AG09309 (cell line): ENCODE data around the gene HPD.
"Not testable (repeated sequence)": the region's sequence is repeated elsewhere in the genome, so short reads cannot be mapped to it uniquely, and the experiment has no call there.

Experiments used
- DNase-seq: peaks from one replicate; pipeline ENCODE4 v3.0.0-alpha.2; 2010; ENCODE audit warnings: low read depth
- H3K4me3 ChIP-seq: 2 replicates; pipeline ENCODE4 v1.5.1; 2011; ENCODE audit warnings: mild to moderate bottlenecking, low read depth, low read length, moderate library complexity; ENCODE audit not compliant: control insufficient read depth
- TF ChIP-seq, protein P1 (sequence below): IDR thresholded peaks from 2 replicates; pipeline ENCODE4 v1.5.1; 2011; ENCODE audit warnings: mild to moderate bottlenecking, low read depth, low read length, inconsistent platforms; ENCODE audit not compliant: insufficient read depth, control insufficient read depth; ENCODE audit errors: missing control alignments

HPD gene

DNA sequence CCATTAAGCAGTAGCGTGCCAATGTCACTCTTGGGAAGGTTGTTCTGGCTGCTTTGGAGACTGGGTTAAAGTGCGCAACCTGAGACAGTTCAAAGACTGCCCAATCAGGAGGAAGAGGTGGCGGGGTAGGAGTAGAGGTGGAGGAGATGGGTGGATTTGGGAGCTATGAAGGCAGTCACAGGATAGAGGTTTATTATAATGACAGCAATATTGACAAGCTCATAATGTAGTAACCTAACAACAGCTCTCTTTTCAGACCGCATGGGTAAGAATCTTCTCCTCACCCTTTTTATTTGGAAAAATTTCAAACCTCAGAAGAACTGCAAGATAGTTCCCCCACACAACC is 24.6 kb upstream of the HPD start:
- DNase-seq = no peak
- TF ChIP-seq, protein P1, sequence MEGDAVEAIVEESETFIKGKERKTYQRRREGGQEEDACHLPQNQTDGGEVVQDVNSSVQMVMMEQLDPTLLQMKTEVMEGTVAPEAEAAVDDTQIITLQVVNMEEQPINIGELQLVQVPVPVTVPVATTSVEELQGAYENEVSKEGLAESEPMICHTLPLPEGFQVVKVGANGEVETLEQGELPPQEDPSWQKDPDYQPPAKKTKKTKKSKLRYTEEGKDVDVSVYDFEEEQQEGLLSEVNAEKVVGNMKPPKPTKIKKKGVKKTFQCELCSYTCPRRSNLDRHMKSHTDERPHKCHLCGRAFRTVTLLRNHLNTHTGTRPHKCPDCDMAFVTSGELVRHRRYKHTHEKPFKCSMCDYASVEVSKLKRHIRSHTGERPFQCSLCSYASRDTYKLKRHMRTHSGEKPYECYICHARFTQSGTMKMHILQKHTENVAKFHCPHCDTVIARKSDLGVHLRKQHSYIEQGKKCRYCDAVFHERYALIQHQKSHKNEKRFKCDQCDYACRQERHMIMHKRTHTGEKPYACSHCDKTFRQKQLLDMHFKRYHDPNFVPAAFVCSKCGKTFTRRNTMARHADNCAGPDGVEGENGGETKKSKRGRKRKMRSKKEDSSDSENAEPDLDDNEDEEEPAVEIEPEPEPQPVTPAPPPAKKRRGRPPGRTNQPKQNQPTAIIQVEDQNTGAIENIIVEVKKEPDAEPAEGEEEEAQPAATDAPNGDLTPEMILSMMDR = no peak
- no peak overlapping the region for H3K4me3 ChIP-seq

DNA sequence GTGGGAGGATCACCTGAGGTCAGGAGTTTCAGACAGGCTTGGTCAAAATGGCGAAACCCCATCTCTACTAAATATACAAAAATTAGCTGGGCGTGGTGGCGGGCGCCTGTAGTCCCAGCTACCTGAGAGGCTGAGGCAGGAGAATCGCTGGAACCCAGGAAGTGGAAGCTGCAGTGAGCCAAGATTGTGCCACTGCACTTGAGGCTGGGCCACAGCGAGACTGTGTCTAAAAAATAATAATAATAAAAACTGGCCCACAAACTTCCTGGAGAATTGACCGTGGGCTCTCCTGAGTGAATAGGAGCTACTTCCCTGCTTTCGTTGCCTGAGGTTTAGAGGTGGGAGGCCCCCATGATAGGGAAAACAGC is 17.4 kb upstream of the HPD start:
- DNase-seq, H3K4me3 ChIP-seq: not testable (repeated sequence)

DNA sequence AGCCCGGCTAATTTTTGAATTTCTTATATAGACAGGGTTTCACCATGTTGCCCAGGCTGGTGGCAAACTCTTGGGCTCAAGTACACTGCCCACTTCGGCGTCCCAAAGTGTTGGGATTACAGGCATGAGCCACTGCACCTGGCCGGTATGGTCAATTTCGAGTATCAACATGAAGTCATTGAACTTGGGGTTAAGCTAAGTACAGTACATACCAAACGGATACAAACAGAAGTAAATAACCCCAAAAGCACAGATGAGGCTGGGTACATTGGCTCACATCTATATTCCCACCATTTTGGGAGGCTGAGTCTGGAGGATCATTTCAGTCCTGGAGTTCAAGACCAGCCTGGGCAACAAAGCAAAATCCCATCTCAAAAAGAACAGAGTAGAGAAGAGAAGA is 16.9 kb upstream of the HPD start:
- no peak for DNase-seq
- no peak overlapping the region for H3K4me3 ChIP-seq
- TF ChIP-seq, protein P1 = no peak

DNA sequence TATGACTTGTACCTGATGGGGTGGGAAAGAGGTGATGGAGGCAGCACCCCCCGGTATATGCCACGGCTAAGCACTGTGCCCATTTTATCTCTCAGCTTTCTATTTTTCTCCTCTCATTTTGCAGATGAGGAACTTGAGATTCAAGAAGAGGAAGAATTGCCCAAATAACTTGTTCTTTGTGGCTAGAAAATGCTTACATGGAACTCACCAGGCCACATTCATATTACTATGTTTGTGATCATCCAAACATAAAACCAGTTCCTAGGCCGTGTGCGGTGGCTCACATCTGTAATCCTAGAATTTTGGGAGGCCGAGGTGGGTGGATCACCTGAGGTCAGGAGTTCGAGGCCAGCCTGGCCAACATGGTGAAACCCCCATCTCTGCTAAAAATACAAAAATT is 15.4 kb upstream of the HPD start:
- DNase-seq = no peak
- TF ChIP-seq, protein P1 = no peak
- no peak overlapping the region for H3K4me3 ChIP-seq

DNA sequence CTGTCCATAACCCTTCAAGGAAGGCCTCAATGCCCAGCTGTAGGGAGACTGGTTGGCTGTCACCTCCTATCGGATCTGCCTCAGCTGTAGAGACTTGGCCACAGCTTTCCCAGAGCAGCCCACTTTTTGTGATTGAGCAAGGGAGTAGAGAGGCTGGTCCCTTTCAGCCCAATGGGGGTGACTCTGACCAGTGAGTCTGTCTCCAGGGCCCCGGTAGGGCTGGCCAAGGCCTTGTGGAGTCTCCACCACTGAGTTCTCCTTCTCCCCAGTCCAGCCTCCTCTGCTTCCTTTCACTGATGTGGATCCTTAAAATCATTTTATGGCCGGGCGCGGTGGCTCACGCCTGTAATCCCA is 14.5 kb upstream of the HPD start:
- TF ChIP-seq, protein P1 = no peak
- DNase-seq = no peak
- no peak overlapping the region for H3K4me3 ChIP-seq

DNA sequence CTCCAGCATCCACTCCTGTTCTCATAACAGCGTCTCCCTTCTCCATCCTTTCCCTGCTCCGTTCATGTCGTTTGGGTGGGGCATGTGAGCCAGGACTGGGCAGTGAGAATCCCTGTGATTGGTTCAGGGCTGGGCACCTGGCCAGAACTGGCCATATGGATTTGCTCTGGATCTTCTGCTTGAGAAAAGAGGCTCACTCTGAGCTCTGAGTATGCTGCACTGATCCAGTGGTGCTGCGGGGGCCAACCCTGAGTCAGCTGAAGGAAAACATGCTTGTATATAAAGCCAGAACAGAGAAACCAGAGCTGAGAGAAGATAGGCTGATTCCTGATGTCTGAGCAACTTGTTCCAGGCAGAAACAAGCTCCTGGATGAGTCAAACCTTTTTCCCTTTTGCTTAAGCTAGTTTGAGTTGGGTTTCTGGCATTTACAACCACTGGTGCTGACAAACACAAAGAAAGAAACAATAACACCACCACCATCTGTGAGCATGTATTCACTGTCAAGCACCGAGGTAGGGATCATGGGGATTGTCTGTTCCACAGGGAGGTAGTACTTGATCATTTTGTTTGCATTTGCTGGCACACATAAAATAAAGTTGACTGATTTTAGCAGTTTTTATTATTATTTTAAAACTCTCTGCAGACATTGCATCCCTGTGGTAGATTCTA is 14.0 kb upstream of the HPD start:
- peak; percentile 89 for DNase-seq
- no peak overlapping the region for H3K4me3 ChIP-seq
- TF ChIP-seq, protein P1 = no peak

DNA sequence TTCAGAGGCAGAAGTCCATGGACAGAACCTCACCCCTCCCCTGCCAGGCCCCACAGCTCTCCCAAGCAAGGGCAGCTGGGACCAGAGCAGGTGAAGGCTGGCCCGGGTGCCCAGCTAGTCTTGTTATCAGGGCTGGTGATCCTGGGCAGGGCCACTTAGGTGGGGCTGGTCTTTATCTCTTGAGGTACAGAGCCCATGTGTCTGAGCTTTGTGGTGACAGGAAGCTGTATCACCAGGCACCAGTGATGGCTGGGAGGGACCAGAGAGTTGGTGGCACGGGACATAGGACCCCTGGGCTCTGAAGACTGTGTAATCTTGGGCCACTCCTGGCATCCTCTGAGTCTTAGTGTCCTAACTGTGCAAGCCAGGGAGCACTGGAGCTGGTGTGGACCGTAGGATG is 12.8 kb upstream of the HPD start:
- DNase-seq = no peak

DNA sequence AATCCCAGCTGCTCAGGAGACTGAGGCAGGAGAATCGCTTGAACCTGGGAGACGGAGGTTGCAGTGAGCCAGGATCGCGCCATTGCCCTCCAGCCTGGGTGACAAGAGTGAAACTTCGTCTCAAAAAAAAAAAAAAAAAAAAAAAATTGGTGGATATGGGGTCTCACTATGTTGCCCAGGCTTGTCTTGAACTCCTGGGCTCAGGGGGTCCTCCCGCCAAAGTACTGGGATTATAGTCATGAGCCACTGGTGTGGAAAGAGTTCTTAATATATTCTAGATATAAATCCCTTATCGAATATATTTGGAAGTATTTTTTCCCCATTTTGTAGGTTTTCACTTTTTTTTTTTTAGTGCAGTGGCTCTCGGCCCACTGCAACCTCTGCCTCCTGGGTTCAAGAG is 10.6 kb upstream of the HPD start:
- H3K4me3 ChIP-seq, DNase-seq: not testable (repeated sequence)

More for the DNA sequence above, 12.8 kb upstream of the HPD start:
- H3K4me3 ChIP-seq = no peak overlapping the region
- TF ChIP-seq, protein P1 = no peak
